Effector memory CD4-positive, alpha-beta T cell (primary cell): ENCODE measurements around the gene RNF212.
"Not testable (repeated sequence)": the region's sequence is repeated elsewhere in the genome, so short reads cannot be mapped to it uniquely, and the experiment has no call there.

Experiments used
- DNase-seq, 3 donors: peaks; one replicate each; pipeline ENCODE4 v3.0.0-alpha.2; 2020
- H3K27ac ChIP-seq: 2 replicates; pipeline ENCODE4 v1.7.0; 2013; ENCODE audit warnings: mild to moderate bottlenecking, low read length, moderate library complexity; ENCODE audit not compliant: insufficient read depth, poor library complexity, severe bottlenecking
- H3K27me3 ChIP-seq: replicated peaks from 2 replicates; pipeline ENCODE4 v1.7.0; 2013; ENCODE audit warnings: mild to moderate bottlenecking, low read length; ENCODE audit not compliant: insufficient read depth, control insufficient read depth, poor library complexity, severe bottlenecking
- H3K36me3 ChIP-seq: 2 replicates; pipeline ENCODE4 v1.7.0; 2013; ENCODE audit warnings: mild to moderate bottlenecking, low read length, moderate library complexity; ENCODE audit not compliant: control insufficient read depth, insufficient read depth
- H3K4me1 ChIP-seq: 2 replicates; pipeline ENCODE4 v1.7.0; 2013; ENCODE audit warnings: low read length, mild to moderate bottlenecking; ENCODE audit not compliant: control insufficient read depth, insufficient read depth, poor library complexity, severe bottlenecking
- H3K4me3 ChIP-seq: 2 replicates; pipeline ENCODE4 v1.7.0; 2013; ENCODE audit warnings: low read length, low read depth, mild to moderate bottlenecking; ENCODE audit not compliant: insufficient read depth, poor library complexity, severe bottlenecking
- H3K9me3 ChIP-seq: 2 replicates; pipeline ENCODE4 v1.7.0; 2013; ENCODE audit warnings: mild to moderate bottlenecking, low read length, moderate library complexity; ENCODE audit not compliant: control insufficient read depth

The RNF212 gene

GRCh38 chr4:1050486-1051213, 62.7 kb downstream of the RNF212 start:
- no peaks in the 10 kb centered on the region for H3K36me3 ChIP-seq
- H3K4me1 ChIP-seq, result peaks cover 5% of the 10 kb centered on the region
- H3K27ac ChIP-seq, result no peak overlapping the region
- peaks cover 1% of the 10 kb centered on the region for H3K27me3 ChIP-seq
- H3K4me3 ChIP-seq, result no peak overlapping the region
- H3K9me3 ChIP-seq, result no peaks in the 10 kb centered on the region
- no peak for DNase-seq

GRCh38 chr4:1049591-1049905, 63.8 kb downstream of the RNF212 start:
- Histone ChIP-seq H3K4me1 (no peaks in the 10 kb centered on the region), H3K27ac (no peak overlapping the region), H3K27me3 (peaks cover 8% of the 10 kb centered on the region), H3K9me3 (no peaks in the 10 kb centered on the region), H3K4me3 (no peak overlapping the region), H3K36me3 (no peaks in the 10 kb centered on the region)
- DNase-seq, result no peak

GRCh38 chr4:1048773-1049590, 64.4 kb downstream of the RNF212 start:
- Histone ChIP-seq H3K27me3 (peaks cover 11% of the 10 kb centered on the region), H3K27ac (no peak overlapping the region), H3K9me3 (no peaks in the 10 kb centered on the region), H3K4me1 (no peaks in the 10 kb centered on the region), H3K4me3 (no peak overlapping the region), H3K36me3 (no peaks in the 10 kb centered on the region)
- DNase-seq, result no peak

GRCh38 chr4:1047976-1048772, 65.2 kb downstream of the RNF212 start:
- no peak overlapping the region for H3K27ac ChIP-seq
- H3K36me3 ChIP-seq, result no peaks in the 10 kb centered on the region
- H3K4me3 ChIP-seq, result no peak overlapping the region
- no peak for DNase-seq
- no peaks in the 10 kb centered on the region for H3K9me3 ChIP-seq
- no peaks in the 10 kb centered on the region for H3K4me1 ChIP-seq
- H3K27me3 ChIP-seq, result peaks cover 13% of the 10 kb centered on the region

GRCh38 chr4:1047106-1047975, 66.0 kb downstream of the RNF212 start:
- H3K4me1 ChIP-seq, result no peaks in the 10 kb centered on the region
- no peak overlapping the region for H3K27ac ChIP-seq
- no peak overlapping the region for H3K4me3 ChIP-seq
- no peaks in the 10 kb centered on the region for H3K36me3 ChIP-seq
- peaks cover 13% of the 10 kb centered on the region for H3K27me3 ChIP-seq
- H3K9me3 ChIP-seq, result no peaks in the 10 kb centered on the region
- DNase-seq, result no peak

- not testable (repeated sequence) for H3K9me3 ChIP-seq, H3K36me3 ChIP-seq, H3K4me1 ChIP-seq, H3K4me3 ChIP-seq, H3K27ac ChIP-seq, DNase-seq
- peaks cover 13% of the 10 kb centered on the region for H3K27me3 ChIP-seq
Observed at GRCh38 chr4:1046581-1047011, 66.8 kb downstream of the RNF212 start.

GRCh38 chr4:1045595-1046201, 67.7 kb downstream of the RNF212 start:
- H3K4me1 ChIP-seq, result no peaks in the 10 kb centered on the region
- no peaks in the 10 kb centered on the region for H3K36me3 ChIP-seq
- H3K9me3 ChIP-seq, result no peaks in the 10 kb centered on the region
- peaks cover 13% of the 10 kb centered on the region for H3K27me3 ChIP-seq
- no peak for DNase-seq
- no peak overlapping the region for H3K4me3 ChIP-seq
- H3K27ac ChIP-seq, result no peak overlapping the region

- H3K4me1 ChIP-seq, result no peaks in the 10 kb centered on the region
- peaks cover 13% of the 10 kb centered on the region for H3K27me3 ChIP-seq
- H3K4me3 ChIP-seq, result no peak overlapping the region
- H3K36me3 ChIP-seq, result no peaks in the 10 kb centered on the region
- no peaks in the 10 kb centered on the region for H3K9me3 ChIP-seq
- no peak for DNase-seq
- no peak overlapping the region for H3K27ac ChIP-seq
Observed at GRCh38 chr4:1045193-1045594, 68.2 kb downstream of the RNF212 start.

- H3K9me3 ChIP-seq, result no peaks in the 10 kb centered on the region
- H3K36me3 ChIP-seq, result no peaks in the 10 kb centered on the region
- no peak overlapping the region for H3K27ac ChIP-seq
- DNase-seq, result no peak
- no peak overlapping the region for H3K4me3 ChIP-seq
- H3K4me1 ChIP-seq, result no peaks in the 10 kb centered on the region
- peaks cover 13% of the 10 kb centered on the region for H3K27me3 ChIP-seq
Observed at GRCh38 chr4:1044469-1045192, 68.7 kb downstream of the RNF212 start.
